Activated naive CD4-positive, alpha-beta T cell (primary cell): ENCODE data around the gene RNF130.

Experiments
- DNase-seq, 4 experiments: peaks; one replicate each; lab custom pipeline; 2025; lab: John Stamatoyannopoulos, UW

The RNF130 gene

DNA sequence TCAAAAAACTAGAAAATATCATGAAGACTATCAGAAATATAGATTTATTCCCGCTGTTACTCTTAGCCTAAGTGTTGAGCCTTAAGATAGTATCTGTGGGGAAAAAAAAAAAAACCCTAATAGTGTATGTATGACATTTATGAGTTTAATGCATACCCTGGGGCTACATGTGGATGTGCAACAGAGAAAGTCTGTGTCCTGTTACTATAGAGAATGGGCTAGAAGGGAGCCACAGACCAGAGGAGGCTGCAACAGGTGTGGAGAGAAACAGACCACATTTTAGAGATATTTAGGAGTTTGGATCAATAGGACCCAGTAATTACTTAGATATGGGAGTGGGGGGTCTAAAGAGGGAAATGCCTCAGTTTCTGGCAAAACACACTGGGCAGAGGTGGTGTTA, 15.4 kb downstream of the RNF130 start:
- no peak for DNase-seq

DNA sequence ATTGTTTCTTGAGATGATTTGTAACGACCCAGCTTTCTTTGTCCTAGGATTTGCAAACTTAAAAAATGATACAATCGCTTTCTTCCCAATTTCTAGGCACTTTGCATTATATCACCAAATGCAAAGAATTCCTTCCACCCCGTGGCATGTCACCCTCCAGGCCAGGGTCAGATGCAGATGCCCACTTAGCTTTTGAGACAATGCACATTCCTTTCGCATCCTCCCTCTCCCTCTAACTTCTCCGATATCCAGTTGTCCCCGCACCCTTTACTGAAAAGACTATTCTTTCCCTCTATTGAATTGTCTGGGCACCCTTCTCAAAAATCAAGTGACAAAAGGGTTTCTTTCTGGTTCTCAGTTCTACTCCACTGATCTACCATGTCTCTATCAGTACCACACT, 17.3 kb downstream of the RNF130 start:
- DNase-seq = no peak

GRCh38 chr5:180053061-180053602, 18.4 kb downstream of the RNF130 start:
- DNase-seq = no peak

DNA sequence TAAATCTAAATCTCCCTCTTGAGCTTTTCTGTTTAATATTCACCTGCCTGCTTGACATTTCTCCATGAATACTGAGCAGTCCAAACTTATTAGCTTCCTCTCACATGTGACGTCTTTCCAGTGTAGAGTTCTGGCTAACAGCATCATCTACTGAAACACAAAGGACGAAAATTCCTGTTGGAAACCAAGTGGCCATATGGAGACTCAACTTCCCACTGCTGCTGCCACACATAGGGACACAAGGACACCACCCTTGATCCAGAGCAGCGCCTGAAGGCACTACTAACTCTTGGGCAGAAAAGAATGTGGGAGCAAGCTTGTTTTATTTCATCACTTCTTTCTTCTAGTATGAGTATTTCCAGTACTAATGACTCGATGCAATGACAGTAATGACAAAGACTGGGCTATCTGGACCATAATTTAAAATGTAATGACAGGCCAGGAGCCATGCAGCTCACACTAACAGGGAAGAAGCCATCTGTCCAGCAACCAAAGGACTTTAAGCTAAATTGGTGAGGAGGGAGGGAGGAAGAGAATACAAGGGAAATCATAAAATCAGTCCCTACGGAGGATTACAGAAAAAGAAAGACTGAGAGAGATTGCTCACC, 19.2 kb downstream of the RNF130 start:
- DNase-seq = no peak

GRCh38 chr5:180050121-180050940, 21.2 kb downstream of the RNF130 start:
- DNase-seq = no peak

DNA sequence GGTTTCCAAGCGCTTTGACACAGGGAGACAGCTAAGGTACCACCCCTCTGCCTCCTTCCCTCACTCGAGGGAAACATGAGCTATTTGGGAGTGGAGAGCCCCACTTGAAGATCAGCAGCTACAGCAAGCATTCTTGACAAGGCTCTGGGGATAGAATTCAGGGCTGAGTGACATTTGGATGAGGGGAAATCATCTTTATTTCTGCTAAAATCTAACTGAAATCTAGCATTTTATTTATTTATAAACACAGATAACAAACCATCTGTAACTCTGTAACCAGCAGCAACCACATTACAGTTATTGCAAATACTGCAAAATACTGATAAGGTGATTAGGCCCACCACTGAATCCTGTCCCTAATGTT, 22.4 kb downstream of the RNF130 start:
- no peak for DNase-seq

DNA sequence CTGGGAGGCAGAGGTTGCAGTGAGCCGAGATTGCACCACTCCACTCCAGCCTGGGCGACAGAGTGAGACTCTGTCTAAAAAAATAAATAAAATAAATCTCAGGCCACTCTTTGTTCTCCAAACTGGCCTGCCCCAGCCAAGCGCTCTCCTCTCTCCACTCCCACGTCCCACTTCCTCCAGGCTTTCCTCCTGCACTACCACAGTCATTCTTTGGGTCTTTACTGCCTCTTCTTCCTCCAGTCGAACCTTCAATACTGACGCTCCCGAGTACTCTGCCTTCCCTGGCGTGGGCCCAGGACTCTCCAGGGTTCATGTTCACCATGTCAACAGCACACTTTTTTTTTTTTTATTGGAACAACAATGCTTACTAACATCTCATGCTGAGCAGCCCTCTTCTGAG, 23.9 kb downstream of the RNF130 start:
- no peak for DNase-seq

DNA sequence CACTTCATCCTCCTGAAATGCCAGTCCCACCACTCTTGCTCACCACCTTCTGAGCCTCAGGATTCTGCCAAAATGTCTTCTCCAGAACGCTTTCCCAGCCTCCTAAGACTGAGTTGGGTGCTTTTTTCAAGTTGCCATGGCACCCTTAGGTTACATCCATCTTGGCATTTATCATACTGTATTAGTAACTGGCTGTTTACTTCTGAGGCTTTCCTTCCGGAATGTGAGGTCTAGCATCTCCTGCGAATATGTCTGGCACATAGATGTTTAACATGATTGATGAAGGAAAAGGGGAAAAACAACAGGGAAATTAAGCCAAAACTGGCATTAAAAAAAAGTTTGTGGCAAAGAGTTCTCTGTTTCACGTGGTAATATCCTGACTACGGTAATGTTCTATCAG, 24.9 kb downstream of the RNF130 start:
- no peak for DNase-seq

GRCh38 chr5:180045889-180046499, 25.6 kb downstream of the RNF130 start:
- no peak for DNase-seq

DNA sequence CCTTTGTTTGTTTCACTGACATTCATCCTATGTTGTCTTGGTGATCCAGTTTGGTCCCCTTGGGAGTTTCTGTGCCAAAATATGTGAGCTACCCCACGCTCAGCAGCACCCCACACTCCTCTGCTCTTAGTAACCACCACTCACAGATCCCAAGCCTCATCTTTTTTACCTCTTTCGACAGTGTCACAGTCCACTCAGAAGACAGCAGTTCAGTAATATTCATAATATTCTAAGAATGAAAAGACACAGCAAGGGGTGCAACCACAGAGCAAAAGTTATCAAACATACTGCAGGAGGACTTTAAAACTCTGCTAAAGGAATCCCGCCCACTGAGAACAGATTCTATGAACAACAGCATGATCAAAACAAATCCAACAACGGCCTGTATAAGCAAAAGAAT, 28.2 kb downstream of the RNF130 start:
- DNase-seq = no peak

- DNase-seq = no peak
These were observed 30.0 kb downstream of the RNF130 start for GRCh38 chr5:180041301-180042274.

- no peak for DNase-seq
These were observed 31.0 kb downstream of the RNF130 start for GRCh38 chr5:180040287-180041214.

DNA sequence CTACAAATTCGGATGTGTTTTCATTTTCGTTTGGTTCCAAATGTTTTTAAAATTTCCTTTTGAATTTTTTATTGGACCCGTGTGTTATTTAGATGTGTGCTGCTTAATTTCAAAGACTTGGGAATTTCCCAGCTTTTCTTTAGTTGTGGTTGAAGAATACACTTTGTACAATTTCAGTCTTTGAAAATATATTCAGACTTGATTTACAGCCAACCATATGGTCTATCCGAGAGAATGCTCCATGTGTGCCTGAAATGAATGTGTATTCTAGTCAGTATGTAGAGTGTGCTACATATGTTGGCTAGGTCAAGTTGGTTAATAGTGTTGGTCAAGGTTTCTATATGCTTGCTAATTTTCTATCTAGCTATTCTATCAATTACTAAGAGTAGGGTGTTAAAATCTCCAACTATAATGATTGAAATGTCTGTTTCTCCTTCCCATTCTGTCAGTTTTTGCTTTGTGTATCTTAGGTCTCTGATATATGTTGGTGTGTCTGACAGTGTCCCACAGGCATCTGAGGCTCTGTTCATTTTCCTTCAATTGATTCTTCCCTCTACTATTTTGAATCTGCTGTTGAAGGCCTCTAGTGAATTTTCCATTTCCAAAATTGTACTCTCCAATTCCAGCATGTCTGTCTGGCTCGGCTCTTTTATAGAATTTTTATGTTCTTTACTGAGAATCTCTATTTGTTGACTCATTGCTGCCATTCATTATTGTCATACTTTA, 36.2 kb downstream of the RNF130 start:
- DNase-seq = no peak

DNA sequence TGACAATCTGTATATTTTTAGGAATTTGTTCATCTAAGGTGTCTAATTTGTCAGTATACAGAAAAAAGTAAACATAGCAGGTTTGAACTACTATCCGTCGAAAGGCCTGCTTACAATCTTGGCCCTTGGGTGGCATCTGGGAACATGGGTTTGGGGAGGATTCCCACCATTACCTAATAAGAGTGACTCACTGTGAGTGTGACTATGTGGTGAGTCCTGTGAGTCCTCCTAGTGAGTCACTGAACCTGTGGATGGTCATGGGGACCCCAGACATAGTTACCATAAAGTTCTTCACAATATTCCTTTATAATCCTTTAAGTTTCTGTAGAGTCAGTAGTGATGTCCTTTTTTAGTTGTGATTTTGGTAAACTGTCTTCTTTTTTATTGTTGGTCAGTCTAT, 37.0 kb downstream of the RNF130 start:
- no peak for DNase-seq

DNA sequence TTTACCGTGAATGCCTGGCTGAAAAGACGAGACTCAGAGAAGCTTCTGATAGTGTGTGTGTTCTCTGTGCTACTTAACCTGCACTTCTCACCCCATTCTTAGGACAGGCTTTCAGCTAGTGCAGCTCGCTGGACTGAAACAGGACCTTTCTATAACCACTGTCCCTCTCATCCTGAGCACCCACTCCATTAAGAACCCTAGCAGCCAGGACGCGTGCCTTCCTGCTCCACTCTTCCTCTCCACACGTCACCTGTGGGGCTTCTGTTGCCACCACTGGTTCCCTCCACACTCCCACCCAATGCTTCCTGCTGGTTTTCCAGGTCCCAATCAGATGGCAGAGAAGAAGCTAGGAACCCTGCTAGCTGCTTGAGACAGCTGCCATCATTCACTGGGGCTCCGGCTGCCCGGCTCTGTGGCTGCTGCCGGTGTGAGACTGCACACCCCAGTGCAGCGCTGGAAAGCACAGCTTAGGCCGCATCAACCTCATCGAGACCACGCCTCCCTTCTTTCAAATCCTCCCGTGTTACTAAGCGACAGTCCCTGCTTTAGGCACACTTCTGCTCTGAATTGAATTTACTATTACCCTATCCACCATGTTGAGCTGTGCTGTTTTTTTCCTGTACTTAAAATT, 44.0 kb downstream of the RNF130 start:
- DNase-seq = no peak

GRCh38 chr5:180026734-180027458, 44.7 kb downstream of the RNF130 start:
- DNase-seq = no peak

DNA sequence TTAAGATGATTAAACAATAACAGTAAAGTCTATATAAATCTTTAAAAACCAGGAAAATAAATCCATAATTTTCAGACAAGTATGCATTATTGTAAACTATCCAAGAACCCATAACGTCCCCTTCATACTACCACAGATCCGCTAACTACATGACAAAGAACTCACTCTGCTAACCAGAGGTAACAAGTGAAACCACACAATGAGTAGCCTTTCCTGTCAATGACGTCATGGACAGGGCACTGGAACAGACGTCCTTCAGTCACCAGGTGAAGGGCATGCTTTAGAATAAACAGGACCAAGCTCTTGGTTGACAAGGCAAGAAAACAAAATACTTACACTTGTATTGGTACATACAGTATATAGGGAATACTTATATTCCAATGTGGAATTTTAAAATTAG, 45.2 kb downstream of the RNF130 start:
- DNase-seq = no peak

- no peak for DNase-seq
These were observed 49.7 kb downstream of the RNF130 start for GRCh38 chr5:180021900-180022299.

- no peak for DNase-seq
These were observed 51.4 kb downstream of the RNF130 start for GRCh38 chr5:180020176-180020575.
